ENCODE results near the gene PALLD. TPM values are rescaled to one million over a fixed set of nuclear protein-coding genes. Genes with fewer than 3 reads are reported as not detected.

The PALLD gene
- total RNA-seq, 1 experiment from 2014 or later = 27.6 TPM

- Mint-ChIP-seq H3K9me3 (ENCODE audit: low read depth, unreplicated experiment) (no peaks in the 10 kb centered on the region), H3K4me3 (ENCODE audit: low read depth, unreplicated experiment) (no peak overlapping the region), H3K27ac (ENCODE audit: unreplicated experiment) (no peak overlapping the region), H3K4me1 (ENCODE audit: low read depth, unreplicated experiment) (no peaks in the 10 kb centered on the region), H3K36me3 (ENCODE audit: insufficient read depth, unreplicated experiment) (no peaks in the 10 kb centered on the region), H3K27me3 (ENCODE audit: unreplicated experiment) (no peaks in the 10 kb centered on the region)
- DNase-seq = no peak
- TF ChIP-seq CTCF (IDR thresholded peaks at IDR 0.05; ENCODE audit: unreplicated experiment) = no peak
- BruUV-seq (replicated peaks) = no TSS peak
- intact Hi-C loops (cut with micrococcal nuclease; ENCODE audit: unreplicated experiment) = no loop called here
- CTCF ChIA-PET = no interaction called here
Measured at GRCh38 chr4:168664242-168664891, 167.5 kb downstream of the PALLD start.

- H3K36me3 Mint-ChIP-seq (ENCODE audit: insufficient read depth, unreplicated experiment) = no peaks in the 10 kb centered on the region
- BruUV-seq (replicated peaks) = no TSS peak
- H3K27me3 Mint-ChIP-seq (ENCODE audit: unreplicated experiment) = no peaks in the 10 kb centered on the region
- H3K9me3 Mint-ChIP-seq (ENCODE audit: low read depth, unreplicated experiment) = no peaks in the 10 kb centered on the region
- no peak for DNase-seq
- H3K4me3 Mint-ChIP-seq (ENCODE audit: low read depth, unreplicated experiment) = no peak overlapping the region
- intact Hi-C loops (cut with micrococcal nuclease; ENCODE audit: unreplicated experiment) = no loop called here
- CTCF ChIA-PET = no interaction called here
- TF ChIP-seq CTCF (IDR thresholded peaks at IDR 0.05; ENCODE audit: unreplicated experiment) = no peak
- H3K27ac Mint-ChIP-seq (ENCODE audit: unreplicated experiment) = no peak overlapping the region
- no peaks in the 10 kb centered on the region for H3K4me1 Mint-ChIP-seq (ENCODE audit: low read depth, unreplicated experiment)
Measured at GRCh38 chr4:168666531-168666930, 169.7 kb downstream of the PALLD start.

GRCh38 chr4:168667376-168667775 is 170.5 kb downstream of the PALLD start:
- no peaks in the 10 kb centered on the region for H3K36me3 Mint-ChIP-seq (ENCODE audit: insufficient read depth, unreplicated experiment)
- H3K27me3 Mint-ChIP-seq (ENCODE audit: unreplicated experiment) = no peaks in the 10 kb centered on the region
- no TSS peak for BruUV-seq (replicated peaks)
- no peak overlapping the region for H3K4me3 Mint-ChIP-seq (ENCODE audit: low read depth, unreplicated experiment)
- TF ChIP-seq CTCF (IDR thresholded peaks at IDR 0.05; ENCODE audit: unreplicated experiment) = no peak
- H3K27ac Mint-ChIP-seq (ENCODE audit: unreplicated experiment) = no peak overlapping the region
- DNase-seq = no peak
- intact Hi-C loops (cut with micrococcal nuclease; ENCODE audit: unreplicated experiment) = no loop called here
- no peaks in the 10 kb centered on the region for H3K4me1 Mint-ChIP-seq (ENCODE audit: low read depth, unreplicated experiment)
- CTCF ChIA-PET = no interaction called here
- no peaks in the 10 kb centered on the region for H3K9me3 Mint-ChIP-seq (ENCODE audit: low read depth, unreplicated experiment)

- Mint-ChIP-seq H3K36me3 (ENCODE audit: insufficient read depth, unreplicated experiment) (no peaks in the 10 kb centered on the region), H3K27me3 (ENCODE audit: unreplicated experiment) (no peaks in the 10 kb centered on the region), H3K9me3 (ENCODE audit: low read depth, unreplicated experiment) (no peaks in the 10 kb centered on the region), H3K4me3 (ENCODE audit: low read depth, unreplicated experiment) (no peak overlapping the region), H3K4me1 (ENCODE audit: low read depth, unreplicated experiment) (no peaks in the 10 kb centered on the region), H3K27ac (ENCODE audit: unreplicated experiment) (no peak overlapping the region)
- intact Hi-C loops (cut with micrococcal nuclease; ENCODE audit: unreplicated experiment) = no loop called here
- CTCF ChIA-PET = no interaction called here
- no peak for DNase-seq
- no TSS peak for BruUV-seq (replicated peaks)
- no peak for TF ChIP-seq CTCF (IDR thresholded peaks at IDR 0.05; ENCODE audit: unreplicated experiment)
Measured at GRCh38 chr4:168667921-168668320, 171.1 kb downstream of the PALLD start.

Measured in Calu3 (cell line).